Measurements from ENCODE around the gene PCARE.

PCARE gene

GRCh38 chr2:29113027-29113686, 38.8 kb upstream of the PCARE start:
- no peak for TF ChIP-seq USF1 (IDR thresholded peaks at IDR 0.05)
- TF ChIP-seq EGR1 (IDR thresholded peaks at IDR 0.05), result no peak
- TF ChIP-seq TAF1 (IDR thresholded peaks at IDR 0.05; ENCODE audit: low read depth), result no peak
- no peak for TF ChIP-seq TEAD4 (IDR thresholded peaks at IDR 0.05)
- TF ChIP-seq TCF12 (IDR thresholded peaks at IDR 0.05; ENCODE audit: low read depth), result no peak
- TF ChIP-seq FOXM1 (IDR thresholded peaks at IDR 0.05; ENCODE audit: borderline replicate concordance, low read depth), result no peak
- no peak for TF ChIP-seq EP300 (IDR thresholded peaks at IDR 0.05; ENCODE audit: borderline replicate concordance)
- TF ChIP-seq CEBPB (IDR thresholded peaks at IDR 0.05), result no peak
- TF ChIP-seq YY1 (IDR thresholded peaks at IDR 0.05; ENCODE audit: low read depth), result no peak
- TF ChIP-seq ZBTB7A (IDR thresholded peaks at IDR 0.05; ENCODE audit: low read depth), result no peak
- no peak for TF ChIP-seq RAD21 (IDR thresholded peaks at IDR 0.05; ENCODE audit: low read depth)
- TF ChIP-seq NFIC (IDR thresholded peaks at IDR 0.05), result no peak
- no peak for TF ChIP-seq CREB1 (IDR thresholded peaks at IDR 0.05; ENCODE audit: low read depth)
- TF ChIP-seq MAX (IDR thresholded peaks at IDR 0.05), result no peak
- no peak for TF ChIP-seq REST (IDR thresholded peaks at IDR 0.05; ENCODE audit: low read depth)

GRCh38 chr2:29112379-29112778, 38.1 kb upstream of the PCARE start:
- no peak for TF ChIP-seq YY1 (IDR thresholded peaks at IDR 0.05; ENCODE audit: low read depth)
- no peak for TF ChIP-seq EP300 (IDR thresholded peaks at IDR 0.05; ENCODE audit: borderline replicate concordance)
- TF ChIP-seq RAD21 (IDR thresholded peaks at IDR 0.05; ENCODE audit: low read depth), result no peak
- no peak for TF ChIP-seq MAX (IDR thresholded peaks at IDR 0.05)
- no peak for TF ChIP-seq NFIC (IDR thresholded peaks at IDR 0.05)
- TF ChIP-seq TAF1 (IDR thresholded peaks at IDR 0.05; ENCODE audit: low read depth), result no peak
- no peak for TF ChIP-seq TEAD4 (IDR thresholded peaks at IDR 0.05)
- no peak for TF ChIP-seq FOXM1 (IDR thresholded peaks at IDR 0.05; ENCODE audit: borderline replicate concordance, low read depth)
- no peak for TF ChIP-seq CREB1 (IDR thresholded peaks at IDR 0.05; ENCODE audit: low read depth)
- no peak for TF ChIP-seq EGR1 (IDR thresholded peaks at IDR 0.05)
- no peak for TF ChIP-seq USF1 (IDR thresholded peaks at IDR 0.05)
- TF ChIP-seq REST (IDR thresholded peaks at IDR 0.05; ENCODE audit: low read depth), result no peak
- no peak for TF ChIP-seq ZBTB7A (IDR thresholded peaks at IDR 0.05; ENCODE audit: low read depth)
- TF ChIP-seq TCF12 (IDR thresholded peaks at IDR 0.05; ENCODE audit: low read depth), result no peak
- no peak for TF ChIP-seq CEBPB (IDR thresholded peaks at IDR 0.05)

- TF ChIP-seq TCF12 (IDR thresholded peaks at IDR 0.05; ENCODE audit: low read depth) (no peak), TEAD4 (IDR thresholded peaks at IDR 0.05) (no peak), EP300 (IDR thresholded peaks at IDR 0.05; ENCODE audit: borderline replicate concordance) (no peak), REST (IDR thresholded peaks at IDR 0.05; ENCODE audit: low read depth) (no peak), FOXM1 (IDR thresholded peaks at IDR 0.05; ENCODE audit: borderline replicate concordance, low read depth) (no peak), EGR1 (IDR thresholded peaks at IDR 0.05) (no peak), ZBTB7A (IDR thresholded peaks at IDR 0.05; ENCODE audit: low read depth) (no peak), MAX (IDR thresholded peaks at IDR 0.05) (no peak), USF1 (IDR thresholded peaks at IDR 0.05) (no peak), YY1 (IDR thresholded peaks at IDR 0.05; ENCODE audit: low read depth) (no peak), CREB1 (IDR thresholded peaks at IDR 0.05; ENCODE audit: low read depth) (no peak), CEBPB (IDR thresholded peaks at IDR 0.05) (no peak), NFIC (IDR thresholded peaks at IDR 0.05) (no peak), RAD21 (IDR thresholded peaks at IDR 0.05; ENCODE audit: low read depth) (no peak), TAF1 (IDR thresholded peaks at IDR 0.05; ENCODE audit: low read depth) (no peak)
Measured at GRCh38 chr2:29110916-29111535, 36.7 kb upstream of the PCARE start.

Measured in Ishikawa (cell line).